Activated CD8-positive, alpha-beta T cell treated with anti-CD3 and anti-CD28 coated beads for 36 hours (primary cell): ENCODE data around the gene GRK5. TPM values are rescaled to one million over a fixed set of nuclear protein-coding genes. Genes with fewer than 3 reads are reported as not detected.
A peak's percentile ranks its signal among the peaks of the same experiment; 100 is the strongest.

Source experiments
- ATAC-seq: fragments of 200-7000 bp; cut with Tn5 transposase; one replicate; pipeline ENCODE4 v1.10.0; 2021; ENCODE audit warnings: mild to moderate bottlenecking, moderate library complexity
- CTCF ChIA-PET: fragments of 350-600 bp; sonication (Branson Sonifier 250); formaldehyde crosslinking; loops from one replicate; lab custom pipeline; 2021; ENCODE audit warnings: antibody characterized with exemption; lab: Charles Lee
- POLR2A ChIA-PET: fragments of 350-600 bp; sonication (Branson Sonifier 250); formaldehyde crosslinking; loops from one replicate; lab custom pipeline; 2021; ENCODE audit warnings: antibody characterized with exemption; lab: Charles Lee
- DNase-seq: peaks from one replicate; pipeline ENCODE4 v3.0.0-alpha.2; 2020
- H3K27ac Mint-ChIP-seq: one replicate; pipeline ENCODE4 v1.8.0; 2021; ENCODE audit warnings: mild to moderate bottlenecking, mixed read lengths
- H3K27me3 Mint-ChIP-seq: one replicate; pipeline ENCODE4 v1.8.0; 2021; ENCODE audit warnings: mixed read lengths
- H3K36me3 Mint-ChIP-seq: one replicate; pipeline ENCODE4 v1.8.0; 2021; ENCODE audit warnings: low read depth, mixed read lengths
- H3K4me1 Mint-ChIP-seq: one replicate; pipeline ENCODE4 v1.8.0; 2021; ENCODE audit warnings: low read depth, mixed read lengths
- H3K4me3 Mint-ChIP-seq: one replicate; pipeline ENCODE4 v1.8.0; 2021; ENCODE audit warnings: mild to moderate bottlenecking, moderate library complexity, mixed read lengths
- H3K9me3 Mint-ChIP-seq: one replicate; pipeline ENCODE4 v1.8.0; 2021; ENCODE audit warnings: mixed read lengths
- CTCF ChIP-seq: fragments of 200-600 bp; IDR thresholded peaks from one replicate; pipeline ENCODE4 v1.8.0; 2022; ENCODE audit warnings: antibody characterized with exemption, mild to moderate bottlenecking
- intact Hi-C: fragments of 100-400 bp; cut with micrococcal nuclease; formaldehyde crosslinking; loops from one replicate; pipeline ENCODE4 v1.10.0; 2022
- total RNA-seq, 2 experiments: library from RNA; stranded (reverse); gene quantifications; one replicate each; pipeline ENCODE4 v1.2.3, GENCODE V29; 2021

GRK5 gene
- total RNA-seq, 2 experiments from 2014 or later: 14.8 to 15.6 TPM

DNA sequence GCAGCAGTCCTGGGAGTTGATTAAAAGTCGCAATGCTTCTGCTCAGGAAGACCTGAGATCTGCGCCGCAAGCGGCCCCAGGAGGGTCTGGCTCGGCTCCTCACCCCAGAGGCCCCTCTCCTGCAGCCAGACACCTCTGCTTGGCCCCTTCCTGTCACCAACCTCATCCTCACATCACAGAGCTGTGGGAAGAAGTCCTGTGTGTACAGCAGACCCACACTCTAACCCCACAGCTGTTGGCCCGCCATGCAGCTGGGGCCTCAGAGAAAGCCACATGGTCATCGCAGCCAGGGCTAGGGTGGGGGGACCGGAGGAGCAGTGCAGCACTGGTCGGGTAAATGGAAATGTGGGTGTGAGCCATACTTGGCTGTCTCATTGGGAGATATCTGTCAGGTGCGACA, 237.5 kb downstream of the GRK5 start:
- TF ChIP-seq CTCF: no peak
- Mint-ChIP-seq H3K27ac (no peak overlapping the region), H3K4me3 (no peak overlapping the region), H3K9me3 (no peaks in the 10 kb centered on the region), H3K36me3 (no peaks in the 10 kb centered on the region), H3K4me1 (peaks cover 11% of the 10 kb centered on the region), H3K27me3 (no peaks in the 10 kb centered on the region)
- no peak for ATAC-seq
- POLR2A ChIA-PET: interaction anchor here (0.8 to 1.3 kb wide), 2 partner anchors 125 to 244 kb away, joined by 3 read pairs; no protein-coding TSS in a partner anchor
- DNase-seq: no peak
- intact Hi-C loops: no loop called here
- CTCF ChIA-PET: interaction anchor here (0.6 to 4.2 kb wide), 36 partner anchors 9 to 414 kb away, joined by 3 to 61 read pairs (median 4); partner anchors contain the start of gene GRK5

GRCh38 chr10:119445311-119445934, 238.1 kb downstream of the GRK5 start:
- H3K27me3 Mint-ChIP-seq: no peaks in the 10 kb centered on the region
- CTCF ChIA-PET: interaction anchor here (0.6 to 4.2 kb wide), 38 partner anchors 9 to 414 kb away, joined by 3 to 61 read pairs (median 4); partner anchors contain the start of gene GRK5
- H3K27ac Mint-ChIP-seq: no peak overlapping the region
- peaks cover 11% of the 10 kb centered on the region for H3K4me1 Mint-ChIP-seq
- H3K4me3 Mint-ChIP-seq: no peak overlapping the region
- H3K9me3 Mint-ChIP-seq: no peaks in the 10 kb centered on the region
- intact Hi-C loops: no loop called here
- TF ChIP-seq CTCF: peak; percentile 93
- no peaks in the 10 kb centered on the region for H3K36me3 Mint-ChIP-seq
- POLR2A ChIA-PET: interaction anchor here (0.8 to 1.3 kb wide), 2 partner anchors 125 to 244 kb away, joined by 3 read pairs; no protein-coding TSS in a partner anchor
- peak; percentile 89 for ATAC-seq
- peak; percentile 89 for DNase-seq

GRCh38 chr10:119445935-119446317, 238.6 kb downstream of the GRK5 start:
- no peaks in the 10 kb centered on the region for H3K9me3 Mint-ChIP-seq
- no peak for ATAC-seq
- H3K27me3 Mint-ChIP-seq: no peaks in the 10 kb centered on the region
- no peak for DNase-seq
- no peak overlapping the region for H3K27ac Mint-ChIP-seq
- peaks cover 11% of the 10 kb centered on the region for H3K4me1 Mint-ChIP-seq
- no peak for TF ChIP-seq CTCF
- H3K4me3 Mint-ChIP-seq: no peak overlapping the region
- no peaks in the 10 kb centered on the region for H3K36me3 Mint-ChIP-seq
- ChIA-PET POLR2A (no interaction called here), CTCF (interaction anchor here (0.9 to 4.2 kb wide), 22 partner anchors 12 to 335 kb away, joined by 3 to 61 read pairs (median 6); partner anchors contain the start of gene GRK5)
- intact Hi-C loops: no loop called here

DNA sequence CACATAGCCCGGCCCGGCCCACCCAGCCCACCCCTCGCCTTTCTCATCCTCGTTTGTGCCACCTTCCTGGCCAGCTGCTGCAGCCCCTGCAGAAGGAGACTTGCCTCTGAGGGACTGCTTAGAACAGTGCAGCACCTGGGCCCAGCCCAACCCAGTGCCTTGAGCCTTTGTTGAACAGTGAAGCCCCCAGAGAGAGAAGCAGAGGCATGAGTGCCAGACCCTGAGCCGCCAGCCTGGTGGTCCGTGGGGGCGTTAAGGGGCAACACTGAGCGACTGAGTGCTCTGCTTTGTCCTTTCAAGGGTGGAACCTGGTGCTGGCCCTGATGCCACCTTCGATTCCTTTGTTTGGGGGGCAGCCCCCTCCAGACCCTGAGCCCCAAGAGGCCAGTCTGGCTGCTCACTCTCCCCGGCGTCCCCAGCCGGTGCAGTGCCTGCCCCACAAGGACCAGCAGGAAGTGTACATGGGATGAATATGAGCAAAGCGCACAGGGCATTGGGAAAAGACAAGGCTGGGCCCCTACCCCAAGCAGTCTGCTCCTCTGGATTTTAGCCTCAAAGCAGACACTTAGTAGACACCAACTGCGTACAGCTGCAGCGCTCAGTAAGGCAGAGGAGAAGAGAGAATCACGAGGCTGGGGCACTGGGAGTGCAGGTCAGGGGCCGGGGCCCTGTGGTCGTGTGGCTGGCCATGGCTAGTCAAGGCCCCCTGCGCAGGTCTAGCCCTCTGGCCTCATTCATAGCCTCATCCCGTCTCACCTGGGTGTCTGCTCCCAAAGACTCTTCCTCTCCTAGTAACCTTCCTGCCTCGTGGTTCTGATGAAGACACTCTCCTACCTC, 239.3 kb downstream of the GRK5 start:
- H3K27ac Mint-ChIP-seq: no peak overlapping the region
- no peak overlapping the region for H3K4me3 Mint-ChIP-seq
- ATAC-seq: no peak
- CTCF ChIA-PET: interaction anchor here (0.9 to 4.2 kb wide), 11 partner anchors 11 to 279 kb away, joined by 3 to 61 read pairs (median 9); partner anchors contain the start of gene GRK5
- POLR2A ChIA-PET: no interaction called here
- peaks cover 11% of the 10 kb centered on the region for H3K4me1 Mint-ChIP-seq
- H3K36me3 Mint-ChIP-seq: no peaks in the 10 kb centered on the region
- H3K27me3 Mint-ChIP-seq: no peaks in the 10 kb centered on the region
- intact Hi-C loops: no loop called here
- H3K9me3 Mint-ChIP-seq: no peaks in the 10 kb centered on the region
- DNase-seq: no peak
- no peak for TF ChIP-seq CTCF
